HEK293T (cell line): Measurements from ENCODE around the gene CNBD2.

Experiments
- CTCF ChIA-PET: fragments of 350-600 bp; formaldehyde crosslinking; extraction: SDS; loops from one replicate; lab custom pipeline; 2021; ENCODE audit warnings: antibody characterized with exemption, inconsistent platforms; lab: Yijun Ruan, JAX
- POLR2A ChIA-PET: fragments of 350-600 bp; formaldehyde crosslinking; extraction: SDS; loops from one replicate; lab custom pipeline; 2020; ENCODE audit warnings: antibody characterized with exemption, inconsistent platforms; lab: Yijun Ruan, JAX
- DNase-seq: peaks from one replicate; pipeline ENCODE4 v3.0.0; 2012; ENCODE audit warnings: mixed read lengths; ENCODE audit errors: extremely low spot score
- ARNT ChIP-seq: fragments of 450-650 bp; IDR thresholded peaks from 2 replicates; pipeline ENCODE4 v1.6.1; 2017; ENCODE audit warnings: mild to moderate bottlenecking
- BHLHE40 ChIP-seq: fragments of 450-650 bp; IDR thresholded peaks from 2 replicates; pipeline ENCODE4 v1.6.1; 2016; ENCODE audit warnings: mild to moderate bottlenecking, moderate library complexity, borderline replicate concordance
- CTBP1 ChIP-seq: fragments of 450-650 bp; IDR thresholded peaks from 2 replicates; pipeline ENCODE4 v1.6.1; 2016; ENCODE audit warnings: borderline replicate concordance
- ELF4 ChIP-seq: fragments of 450-650 bp; IDR thresholded peaks from 2 replicates; pipeline ENCODE4 v1.6.1; 2017; ENCODE audit warnings: antibody characterized with exemption
- FOXA1 ChIP-seq: fragments of 450-650 bp; IDR thresholded peaks from 2 replicates; pipeline ENCODE4 v1.6.1; 2016; ENCODE audit warnings: mild to moderate bottlenecking
- FOXK2 ChIP-seq: fragments of 450-650 bp; IDR thresholded peaks from 2 replicates; pipeline ENCODE4 v1.6.1; 2016; ENCODE audit warnings: mild to moderate bottlenecking
- FOXM1 ChIP-seq: fragments of 450-650 bp; IDR thresholded peaks from 2 replicates; pipeline ENCODE4 v1.6.1; 2017; ENCODE audit warnings: mild to moderate bottlenecking, borderline replicate concordance
- HDGF ChIP-seq: fragments of 450-650 bp; IDR thresholded peaks from 2 replicates; pipeline ENCODE4 v1.6.1; 2017; ENCODE audit warnings: antibody characterized with exemption, borderline replicate concordance
- L3MBTL2 ChIP-seq: fragments of 450-650 bp; conservative IDR thresholded peaks from 2 replicates; pipeline ENCODE4 v1.6.1; 2016; ENCODE audit warnings: mild to moderate bottlenecking
- LEF1 ChIP-seq: fragments of 450-650 bp; IDR thresholded peaks from 2 replicates; pipeline ENCODE4 v1.6.1; 2017; ENCODE audit warnings: mild to moderate bottlenecking, borderline replicate concordance
- NFRKB ChIP-seq: fragments of 450-650 bp; IDR thresholded peaks from 2 replicates; pipeline ENCODE4 v1.6.1; 2016; ENCODE audit warnings: mild to moderate bottlenecking, moderate library complexity
- SP1 ChIP-seq: fragments of 450-650 bp; IDR thresholded peaks from 2 replicates; pipeline ENCODE4 v1.6.1; 2017
- SUZ12 ChIP-seq: fragments of 450-650 bp; IDR thresholded peaks from 2 replicates; pipeline ENCODE4 v1.6.1; 2016; ENCODE audit warnings: mild to moderate bottlenecking
- TARDBP ChIP-seq: fragments of 450-650 bp; IDR thresholded peaks from 2 replicates; pipeline ENCODE4 v1.6.1; 2016
- ZNF384 ChIP-seq: fragments of 450-650 bp; IDR thresholded peaks from 2 replicates; pipeline ENCODE4 v1.6.1; 2016
- TF ChIP-seq, protein P1 (sequence below): fragments of 450-650 bp; IDR thresholded peaks from 2 replicates; pipeline ENCODE4 v1.6.1; 2016

CNBD2 gene

DNA sequence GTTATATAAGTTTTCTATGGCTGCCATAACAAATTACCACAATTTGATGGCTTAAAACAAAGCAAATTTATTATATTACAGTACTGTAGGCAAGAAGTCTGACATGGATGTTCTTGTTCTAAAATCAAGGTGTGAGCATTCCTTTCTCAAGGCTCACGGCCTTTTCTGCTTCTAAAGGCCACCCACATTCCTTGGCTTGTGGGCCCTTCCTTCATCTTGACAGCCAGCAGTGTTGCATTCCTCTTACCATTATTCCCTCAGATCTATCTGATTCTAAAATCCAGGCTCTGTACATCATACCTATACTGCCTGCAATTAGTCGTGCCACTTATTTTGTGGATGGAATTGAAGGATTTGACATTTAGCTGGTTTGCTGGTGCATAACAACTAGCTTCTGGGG, 3.6 kb downstream of the CNBD2 start:
- TF ChIP-seq TARDBP (no peak), ARNT (no peak)
- POLR2A ChIA-PET = no interaction called here
- no peak for DNase-seq
- CTCF ChIA-PET = no interaction called here

GRCh38 chr20:35972462-35972861, 4.1 kb downstream of the CNBD2 start:
- CTCF ChIA-PET = no interaction called here
- POLR2A ChIA-PET = no interaction called here
- DNase-seq = no peak
- TF ChIP-seq, protein P1, sequence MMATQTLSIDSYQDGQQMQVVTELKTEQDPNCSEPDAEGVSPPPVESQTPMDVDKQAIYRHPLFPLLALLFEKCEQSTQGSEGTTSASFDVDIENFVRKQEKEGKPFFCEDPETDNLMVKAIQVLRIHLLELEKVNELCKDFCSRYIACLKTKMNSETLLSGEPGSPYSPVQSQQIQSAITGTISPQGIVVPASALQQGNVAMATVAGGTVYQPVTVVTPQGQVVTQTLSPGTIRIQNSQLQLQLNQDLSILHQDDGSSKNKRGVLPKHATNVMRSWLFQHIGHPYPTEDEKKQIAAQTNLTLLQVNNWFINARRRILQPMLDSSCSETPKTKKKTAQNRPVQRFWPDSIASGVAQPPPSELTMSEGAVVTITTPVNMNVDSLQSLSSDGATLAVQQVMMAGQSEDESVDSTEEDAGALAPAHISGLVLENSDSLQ = no peak
- TF ChIP-seq SP1 = no peak
- TF ChIP-seq ARNT = no peak
- TF ChIP-seq TARDBP = no peak
- no peak for TF ChIP-seq CTBP1
- TF ChIP-seq FOXM1 = no peak
- TF ChIP-seq BHLHE40 = no peak
- no peak for TF ChIP-seq ELF4
- no peak for TF ChIP-seq L3MBTL2
- TF ChIP-seq HDGF = no peak
- TF ChIP-seq FOXA1 = no peak
- no peak for TF ChIP-seq SUZ12
- TF ChIP-seq LEF1 = no peak
- TF ChIP-seq FOXK2 = no peak

DNA sequence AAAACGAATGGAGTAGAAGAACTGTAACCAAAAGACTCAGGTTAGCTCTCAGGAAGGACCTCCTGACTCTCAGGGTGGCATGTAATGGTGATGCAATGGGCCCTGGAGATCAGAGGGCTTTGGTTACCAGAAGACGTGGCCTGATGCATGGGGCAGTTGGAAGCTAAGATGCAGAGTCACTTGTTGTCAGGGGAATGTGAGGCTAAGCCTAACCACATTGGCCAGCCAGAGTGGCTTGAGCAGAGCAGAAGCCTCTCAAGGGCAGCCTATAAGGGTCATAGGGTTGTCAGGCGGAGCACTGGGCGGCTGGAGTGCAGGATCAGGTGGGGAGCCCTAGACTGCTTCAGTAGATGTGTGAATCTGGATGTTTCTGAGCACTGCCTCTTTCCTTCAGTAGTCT, 5.9 kb downstream of the CNBD2 start:
- CTCF ChIA-PET = no interaction called here
- TF ChIP-seq, protein P1 = no peak
- TF ChIP-seq ZNF384 (no peak), HDGF (no peak), FOXM1 (no peak), LEF1 (no peak), ARNT (no peak), SUZ12 (no peak), BHLHE40 (no peak), CTBP1 (no peak), FOXK2 (no peak), TARDBP (no peak), SP1 (no peak), ELF4 (no peak), L3MBTL2 (no peak), NFRKB (no peak)
- POLR2A ChIA-PET = interaction anchor here (0.7 kb wide), 1 partner anchor 20 kb away, joined by 3 read pairs; the partner anchor contains the start of gene SCAND1
- no peak for DNase-seq

DNA sequence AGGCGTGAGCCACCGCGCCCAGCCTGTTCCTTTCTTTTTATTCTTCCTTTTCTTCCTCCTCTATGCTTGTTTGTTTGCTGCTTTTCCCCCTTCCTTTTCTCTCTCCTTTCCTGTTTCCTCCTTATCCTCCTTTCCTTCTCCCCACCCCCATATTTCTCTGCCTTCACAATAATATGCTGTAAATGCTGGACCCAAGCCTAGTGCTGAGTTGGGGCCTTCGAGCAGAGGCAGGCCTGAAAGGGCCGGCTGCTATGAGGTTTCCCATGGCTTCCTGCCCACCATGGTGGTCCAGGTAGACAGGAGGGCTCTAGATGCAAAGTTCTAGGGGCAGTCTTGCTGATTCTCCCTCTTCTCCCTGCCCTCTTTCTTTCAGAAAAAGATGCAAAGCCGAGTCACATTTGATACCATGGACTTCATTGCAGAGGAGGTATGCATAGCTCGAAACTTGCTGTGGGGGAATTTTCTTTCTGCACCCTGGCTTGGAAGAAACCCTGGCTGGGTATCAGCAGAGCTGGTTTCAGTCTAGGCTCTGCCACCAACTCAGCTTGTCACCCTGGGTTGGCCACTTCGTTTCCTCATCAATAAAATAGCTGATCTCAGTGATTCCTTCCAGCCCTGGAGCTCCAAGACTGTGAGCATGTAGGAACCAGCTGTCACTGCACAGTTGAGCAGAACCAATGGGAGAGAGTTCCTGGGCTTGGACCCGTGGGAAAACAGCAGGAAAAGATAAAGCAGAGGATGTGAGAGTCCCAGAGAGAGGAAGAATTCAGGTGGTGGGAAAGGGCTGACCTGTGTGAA, 7.4 kb downstream of the CNBD2 start:
- POLR2A ChIA-PET = interaction anchor here (2.4 kb wide), 1 partner anchor 22 kb away, joined by 8 read pairs; the partner anchor contains the start of gene SCAND1

DNA sequence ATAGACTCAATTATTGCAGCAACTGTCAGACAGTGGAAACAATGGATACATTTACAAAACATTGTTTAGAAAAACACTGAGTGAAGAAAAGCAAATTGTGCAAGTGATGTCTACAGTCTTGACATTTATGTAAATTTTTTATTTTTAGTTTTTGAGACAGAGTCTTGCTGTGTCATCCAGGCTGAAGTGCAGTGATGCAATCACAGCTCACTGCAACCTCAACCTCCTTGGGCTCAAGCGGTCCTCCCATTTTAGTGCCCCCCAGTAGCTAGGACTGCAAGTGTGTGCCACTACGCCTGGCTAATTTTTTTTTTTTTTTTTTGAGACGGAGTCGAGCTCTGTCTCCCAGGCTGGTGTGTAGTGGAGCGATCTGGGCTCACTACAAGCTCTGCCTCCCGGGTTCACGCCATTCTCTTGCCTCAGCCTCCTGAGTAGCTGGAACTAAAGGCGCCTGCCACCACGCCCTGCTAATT, 9.7 kb downstream of the CNBD2 start:
- CTCF ChIA-PET = interaction anchor here (0.6 to 2.2 kb wide), 4 partner anchors 15 to 224 kb away, joined by 3 to 9 read pairs (median 6); partner anchors contain the start of gene SCAND1
- TF ChIP-seq BHLHE40 (no peak), ELF4 (no peak), ZNF384 (no peak), SP1 (no peak), ARNT (no peak), SUZ12 (no peak)
- no peak for DNase-seq
- POLR2A ChIA-PET = interaction anchor here (2.4 kb wide), 1 partner anchor 24 kb away, joined by 8 read pairs; the partner anchor contains the start of gene SCAND1

More for the DNA sequence above, 7.4 kb downstream of the CNBD2 start:
- CTCF ChIA-PET = interaction anchor here (0.7 to 2.0 kb wide), 2 partner anchors 16 to 22 kb away, joined by 3 to 9 read pairs; partner anchors contain the start of gene SCAND1
- no peak for DNase-seq
- TF ChIP-seq CTBP1 = no peak
- TF ChIP-seq NFRKB = no peak
- TF ChIP-seq FOXK2 = no peak
- no peak for TF ChIP-seq SP1
- no peak for TF ChIP-seq SUZ12
- TF ChIP-seq TARDBP = no peak

DNA sequence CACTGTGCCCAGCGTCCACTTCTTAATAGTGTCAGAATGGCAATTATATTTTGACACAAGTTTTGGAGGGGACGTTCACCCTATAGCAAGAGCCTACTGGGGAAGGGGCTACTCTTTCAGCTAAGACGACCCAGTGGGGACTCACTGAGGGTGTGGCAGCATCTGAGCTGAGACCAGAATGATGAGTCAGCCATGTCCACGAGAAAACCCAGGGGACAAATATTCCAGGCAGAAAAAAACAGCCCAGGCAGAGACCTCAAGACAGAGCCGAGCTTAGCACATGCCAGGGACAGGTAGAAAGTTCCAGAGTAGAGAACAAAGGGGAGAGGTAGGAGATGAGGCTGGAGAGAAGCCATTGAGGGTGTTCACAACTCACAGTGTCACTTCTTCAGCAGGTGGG, 11.2 kb downstream of the CNBD2 start:
- ChIA-PET CTCF (interaction anchor here (0.6 to 2.2 kb wide), 3 partner anchors 11 to 716 kb away, joined by 4 to 19 read pairs (median 7); no protein-coding TSS in a partner anchor), POLR2A (interaction anchor here (0.6 to 3.5 kb wide), 2 partner anchors 26 to 37 kb away, joined by 3 to 15 read pairs; partner anchors contain the start of gene SCAND1)
- no peak for DNase-seq
- TF ChIP-seq TARDBP = no peak
- no peak for TF ChIP-seq FOXA1
- TF ChIP-seq FOXK2 = no peak
- TF ChIP-seq NFRKB = no peak
- TF ChIP-seq BHLHE40 = no peak
- no peak for TF ChIP-seq HDGF
- no peak for TF ChIP-seq LEF1
- TF ChIP-seq, protein P1 = no peak
- no peak for TF ChIP-seq L3MBTL2
- no peak for TF ChIP-seq SUZ12
- no peak for TF ChIP-seq SP1
